Measurements from ENCODE around the gene COL16A1. TPM values are rescaled to one million over a fixed set of nuclear protein-coding genes. Genes with fewer than 3 reads are reported as not detected.
A peak's percentile ranks its signal among the peaks of the same experiment; 100 is the strongest.

The COL16A1 gene
- total RNA-seq, 4 donors from 2014 or later = 14.3 to 135 (median 40.1) TPM

DNA sequence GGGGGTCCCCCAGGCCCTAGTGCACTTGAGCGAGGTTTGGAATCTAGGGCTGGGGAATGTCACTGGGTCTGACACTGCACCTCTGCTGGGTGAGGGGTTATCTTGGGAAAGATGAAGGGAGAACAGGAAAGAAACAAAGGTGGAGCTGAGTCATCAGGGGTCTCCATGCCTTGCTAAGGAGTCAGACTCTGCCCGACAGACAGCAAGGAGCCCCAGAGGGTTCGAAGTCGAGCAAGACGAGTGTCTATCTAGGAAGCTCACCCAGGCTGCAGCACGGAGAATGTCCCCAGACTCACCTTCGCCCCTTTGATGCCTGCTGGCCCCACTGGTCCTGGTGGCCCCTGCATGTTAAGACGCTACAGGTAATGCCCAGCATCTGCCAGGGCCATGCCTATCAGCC is 18.0 kb downstream of the COL16A1 start:
- intact Hi-C loops (cut with DNase I; ENCODE audit: low total_unique reads) (no loop called here), in situ Hi-C loops (cut with MboI; ENCODE audit: low pct_ligation_motif_present in 1 of 4, low pct_unique_long_range_greater_than_20kb in 1 of 4, low sequenced_read_pairs in 3 of 4) (no loop called here)
- no peak overlapping the region for H3K4me3 ChIP-seq
- DNase-seq = no peak
- H3K27me3 ChIP-seq = no peaks in the 10 kb centered on the region
- H3K36me3 ChIP-seq = no peaks in the 10 kb centered on the region
- WGBS, 2 donors (ENCODE audit: low coverage in 1 of 2) = 86% methylated on average over 8 of the region's 8 CpGs; no CpG with 5 or more reads in 1 of the 2 donors
- no peak overlapping the region for H3K27ac ChIP-seq
- TF ChIP-seq POLR2AphosphoS5 (IDR thresholded peaks at IDR 0.05) (no peak), EP300 (IDR thresholded peaks at IDR 0.05; ENCODE audit: low read depth) (no peak), POLR2A (IDR thresholded peaks at IDR 0.05) (no peak)
- TF ChIP-seq, protein P1, sequence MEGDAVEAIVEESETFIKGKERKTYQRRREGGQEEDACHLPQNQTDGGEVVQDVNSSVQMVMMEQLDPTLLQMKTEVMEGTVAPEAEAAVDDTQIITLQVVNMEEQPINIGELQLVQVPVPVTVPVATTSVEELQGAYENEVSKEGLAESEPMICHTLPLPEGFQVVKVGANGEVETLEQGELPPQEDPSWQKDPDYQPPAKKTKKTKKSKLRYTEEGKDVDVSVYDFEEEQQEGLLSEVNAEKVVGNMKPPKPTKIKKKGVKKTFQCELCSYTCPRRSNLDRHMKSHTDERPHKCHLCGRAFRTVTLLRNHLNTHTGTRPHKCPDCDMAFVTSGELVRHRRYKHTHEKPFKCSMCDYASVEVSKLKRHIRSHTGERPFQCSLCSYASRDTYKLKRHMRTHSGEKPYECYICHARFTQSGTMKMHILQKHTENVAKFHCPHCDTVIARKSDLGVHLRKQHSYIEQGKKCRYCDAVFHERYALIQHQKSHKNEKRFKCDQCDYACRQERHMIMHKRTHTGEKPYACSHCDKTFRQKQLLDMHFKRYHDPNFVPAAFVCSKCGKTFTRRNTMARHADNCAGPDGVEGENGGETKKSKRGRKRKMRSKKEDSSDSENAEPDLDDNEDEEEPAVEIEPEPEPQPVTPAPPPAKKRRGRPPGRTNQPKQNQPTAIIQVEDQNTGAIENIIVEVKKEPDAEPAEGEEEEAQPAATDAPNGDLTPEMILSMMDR (IDR thresholded peaks at IDR 0.05) = no peak
- H3K4me1 ChIP-seq = peaks cover 0 to 14% (median 8%) of the 10 kb centered on the region in 4 donors
- no peaks in the 10 kb centered on the region for H3K9me3 ChIP-seq

DNA sequence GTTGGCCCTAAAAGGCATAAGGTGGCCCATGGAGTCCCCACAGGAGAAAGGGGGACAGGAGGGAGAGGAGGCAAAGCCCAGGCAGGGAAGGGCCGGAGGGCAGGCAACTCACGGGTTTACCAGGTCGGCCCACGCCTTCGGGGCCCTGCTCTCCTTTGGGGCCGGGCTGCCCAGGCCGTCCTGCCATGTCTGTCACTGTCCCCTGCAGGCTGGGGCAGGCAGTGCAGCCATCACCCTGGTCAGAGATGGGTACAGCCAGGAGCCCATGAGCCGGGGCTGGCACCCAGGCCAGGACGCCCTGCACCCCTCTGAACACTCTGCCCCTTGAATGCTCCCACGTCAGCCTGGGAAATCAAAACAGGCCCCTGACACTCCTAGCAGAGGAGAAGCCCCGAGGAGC is 19.8 kb downstream of the COL16A1 start:
- TF ChIP-seq POLR2AphosphoS5 (IDR thresholded peaks at IDR 0.05) = no peak
- TF ChIP-seq, protein P1 (IDR thresholded peaks at IDR 0.05) = peak; percentile 46 to 65 (median 60)
- intact Hi-C loops (cut with DNase I; ENCODE audit: low total_unique reads) = no loop called here
- H3K4me3 ChIP-seq = no peak overlapping the region
- H3K36me3 ChIP-seq = no peaks in the 10 kb centered on the region
- H3K4me1 ChIP-seq = peaks cover 0 to 14% (median 8%) of the 10 kb centered on the region in 4 donors
- H3K9me3 ChIP-seq = no peaks in the 10 kb centered on the region
- H3K27me3 ChIP-seq = no peaks in the 10 kb centered on the region
- peak; percentile 54 for DNase-seq
- in situ Hi-C loops (cut with MboI; ENCODE audit: low pct_ligation_motif_present in 1 of 4, low pct_unique_long_range_greater_than_20kb in 1 of 4, low sequenced_read_pairs in 3 of 4) = no loop called here
- 57 to 60% methylated on average over 1 to 11 of the region's 11 CpGs for WGBS, 2 donors (ENCODE audit: low coverage in 1 of 2)
- no peak overlapping the region for H3K27ac ChIP-seq

DNA sequence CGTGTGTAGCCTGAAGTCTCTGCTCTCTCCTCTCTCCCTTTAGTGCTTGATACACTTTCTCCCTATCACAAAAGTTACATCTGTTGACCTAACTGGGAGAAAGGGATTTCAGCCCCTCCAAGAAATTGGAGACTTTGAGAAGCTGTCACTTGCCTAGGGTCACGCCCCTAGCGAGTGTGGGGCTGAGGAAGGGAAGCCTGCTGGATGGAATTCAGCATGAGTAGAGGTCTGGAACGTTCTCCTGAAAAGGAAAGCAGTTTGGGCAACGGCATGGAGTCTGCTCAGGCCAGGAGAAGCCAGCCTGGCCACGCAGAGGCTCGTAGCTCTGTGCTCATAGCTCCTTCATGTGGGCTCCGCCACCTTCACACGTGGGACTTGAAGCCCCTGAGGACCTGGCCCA is 22.4 kb downstream of the COL16A1 start:
- Histone ChIP-seq H3K36me3 (no peaks in the 10 kb centered on the region), H3K27me3 (no peaks in the 10 kb centered on the region), H3K27ac (no peak overlapping the region), H3K4me3 (no peak overlapping the region), H3K9me3 (no peaks in the 10 kb centered on the region), H3K4me1 (no peaks in the 10 kb centered on the region)
- no peak for TF ChIP-seq POLR2A (IDR thresholded peaks at IDR 0.05)
- no peak for TF ChIP-seq EP300 (IDR thresholded peaks at IDR 0.05; ENCODE audit: low read depth)
- TF ChIP-seq POLR2AphosphoS5 (IDR thresholded peaks at IDR 0.05) = no peak
- TF ChIP-seq, protein P1 (IDR thresholded peaks at IDR 0.05) = no peak
- intact Hi-C loops (cut with DNase I; ENCODE audit: low total_unique reads) (no loop called here), in situ Hi-C loops (cut with MboI; ENCODE audit: low pct_ligation_motif_present in 1 of 4, low pct_unique_long_range_greater_than_20kb in 1 of 4, low sequenced_read_pairs in 3 of 4) (no loop called here)
- WGBS, 2 donors (ENCODE audit: low coverage in 1 of 2) = 73% methylated on average over 9 of the region's 9 CpGs; no CpG with 5 or more reads in 1 of the 2 donors
- DNase-seq = no peak

DNA sequence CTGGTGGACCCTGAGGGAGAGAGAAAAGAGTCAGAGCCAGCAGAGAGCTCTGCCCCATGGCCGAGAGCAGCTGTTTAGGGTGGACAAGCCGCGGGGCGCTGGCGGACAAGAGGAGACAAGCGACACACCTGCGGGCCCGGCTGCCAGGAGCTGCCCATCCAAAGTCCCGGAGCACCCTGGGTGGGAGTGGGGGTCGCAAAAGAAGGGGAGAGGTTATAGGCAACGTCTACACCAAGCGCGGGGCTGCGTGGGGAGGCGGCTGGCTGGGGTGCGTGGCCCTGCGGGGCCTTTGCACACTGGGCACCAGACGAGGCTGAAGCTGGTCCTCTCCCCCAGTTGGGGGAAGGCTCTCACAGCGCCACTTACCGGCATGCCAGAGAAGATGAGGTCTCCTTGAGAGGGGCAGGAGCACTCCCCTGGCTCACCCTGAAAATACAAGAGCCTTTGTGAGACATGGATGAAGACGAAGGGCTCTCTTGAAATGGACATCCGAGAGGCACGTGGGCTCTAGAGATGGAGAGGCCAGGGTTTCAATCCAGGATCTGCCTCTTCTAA is 24.1 kb downstream of the COL16A1 start:
- Histone ChIP-seq H3K4me3 (no peak overlapping the region), H3K27ac (no peak overlapping the region), H3K9me3 (no peaks in the 10 kb centered on the region), H3K36me3 (no peaks in the 10 kb centered on the region), H3K27me3 (no peaks in the 10 kb centered on the region), H3K4me1 (peaks cover 0 to 11% (median 4%) of the 10 kb centered on the region in 4 donors)
- WGBS, 2 donors (ENCODE audit: low coverage in 1 of 2) = 79% methylated on average over 23 of the region's 23 CpGs; no CpG with 5 or more reads in 1 of the 2 donors
- in situ Hi-C loops (cut with MboI; ENCODE audit: low pct_ligation_motif_present in 1 of 4, low pct_unique_long_range_greater_than_20kb in 1 of 4, low sequenced_read_pairs in 3 of 4) (no loop called here), intact Hi-C loops (cut with DNase I; ENCODE audit: low total_unique reads) (no loop called here)
- no peak for DNase-seq
- TF ChIP-seq, protein P1 (IDR thresholded peaks at IDR 0.05) = no peak
- TF ChIP-seq POLR2A (IDR thresholded peaks at IDR 0.05) (no peak), POLR2AphosphoS5 (IDR thresholded peaks at IDR 0.05) (no peak), EP300 (IDR thresholded peaks at IDR 0.05; ENCODE audit: low read depth) (no peak)

Measured in transverse colon (tissue), 4 donors.